Osteoblast (primary cell): Measurements from ENCODE around the gene RASEF. TPM values are rescaled to one million over a fixed set of nuclear protein-coding genes. Genes with fewer than 3 reads are reported as not detected.
"Not testable (repeated sequence)": the region's sequence is repeated elsewhere in the genome, so short reads cannot be mapped to it uniquely, and the experiment has no call there.

Source experiments
- DNase-seq: peaks from one replicate; pipeline ENCODE4 v3.0.0; 2011; ENCODE audit warnings: low spot score, mixed read lengths; ENCODE audit not compliant: insufficient read length; ENCODE audit errors: missing footprints
- H2AFZ ChIP-seq: 2 replicates; pipeline ENCODE4 v1.6.0; 2011; ENCODE audit warnings: mild to moderate bottlenecking, low read length
- H3K27ac ChIP-seq: 2 replicates; pipeline ENCODE4 v1.5.1; 2011; ENCODE audit warnings: mild to moderate bottlenecking, low read depth, low read length, moderate library complexity
- H3K27me3 ChIP-seq: 2 replicates; pipeline ENCODE4 v1.6.0; 2012; ENCODE audit warnings: mild to moderate bottlenecking, control low read depth, inconsistent platforms, low read length, moderate library complexity; ENCODE audit not compliant: insufficient read depth
- H3K36me3 ChIP-seq: 2 replicates; pipeline ENCODE4 v1.5.1; 2011; ENCODE audit warnings: mild to moderate bottlenecking, low read length, control low read depth, moderate library complexity; ENCODE audit not compliant: insufficient read depth
- H3K4me1 ChIP-seq: 2 replicates; pipeline ENCODE4 v1.5.1; 2011; ENCODE audit warnings: mild to moderate bottlenecking, low read length, control low read depth, moderate library complexity; ENCODE audit not compliant: insufficient read depth
- H3K4me2 ChIP-seq: 2 replicates; pipeline ENCODE4 v1.6.0; 2011; ENCODE audit warnings: mild to moderate bottlenecking, low read length; ENCODE audit not compliant: insufficient read depth
- H3K4me3 ChIP-seq: fragments of 200-600 bp; sonication (generic); 3 replicates; pipeline ENCODE4 v1.5.1; 2012; ENCODE audit warnings: mild to moderate bottlenecking, low read length, inconsistent platforms; ENCODE audit not compliant: insufficient read depth
- H3K79me2 ChIP-seq: 2 replicates; pipeline ENCODE4 v1.6.0; 2012; ENCODE audit warnings: mild to moderate bottlenecking, low read length, control low read depth, inconsistent platforms; ENCODE audit not compliant: insufficient read depth
- H3K9me3 ChIP-seq: 2 replicates; pipeline ENCODE4 v1.5.1; 2011; ENCODE audit warnings: low read depth, low read length, control low read depth
- H4K20me1 ChIP-seq: 2 replicates; pipeline ENCODE4 v1.6.0; 2012; ENCODE audit warnings: mild to moderate bottlenecking, low read length, control low read depth; ENCODE audit not compliant: insufficient read depth
- CTCF ChIP-seq: IDR thresholded peaks from 2 replicates; pipeline ENCODE4 v1.5.1; 2011; ENCODE audit warnings: mild to moderate bottlenecking, low read depth, low read length, moderate library complexity; ENCODE audit errors: extremely low read depth
- total RNA-seq: library from RNA; depleted of rRNA; stranded (reverse); fragments of >200 nt; gene quantifications from 2 replicates; pipeline ENCODE4 v1.2.3, GENCODE V29; 2012

RASEF gene
- total RNA-seq, 1 donor: 1.4 TPM

- DNase-seq: no peak
- no peak for TF ChIP-seq CTCF
- no peak overlapping the region for H3K27ac ChIP-seq
- no peaks in the 10 kb centered on the region for H3K9me3 ChIP-seq
- no peaks in the 10 kb centered on the region for H3K79me2 ChIP-seq
- H3K4me2 ChIP-seq: no peak overlapping the region
- no peak overlapping the region for H3K4me3 ChIP-seq
- H3K36me3 ChIP-seq: no peaks in the 10 kb centered on the region
- H4K20me1 ChIP-seq: no peaks in the 10 kb centered on the region
- H2AFZ ChIP-seq: no peak overlapping the region
- H3K4me1 ChIP-seq: no peaks in the 10 kb centered on the region
- no peaks in the 10 kb centered on the region for H3K27me3 ChIP-seq
Observed at GRCh38 chr9:82938426-82939218, 124.3 kb downstream of the RASEF start.

GRCh38 chr9:82936561-82936960 is 126.4 kb downstream of the RASEF start:
- DNase-seq, H3K27ac ChIP-seq, H3K4me1 ChIP-seq, H2AFZ ChIP-seq, H3K79me2 ChIP-seq, H4K20me1 ChIP-seq, H3K9me3 ChIP-seq, H3K36me3 ChIP-seq, H3K4me2 ChIP-seq, H3K27me3 ChIP-seq, H3K4me3 ChIP-seq: not testable (repeated sequence)

- no peak overlapping the region for H2AFZ ChIP-seq
- H3K4me3 ChIP-seq: no peak overlapping the region
- no peaks in the 10 kb centered on the region for H3K27me3 ChIP-seq
- H4K20me1 ChIP-seq: no peaks in the 10 kb centered on the region
- no peak for TF ChIP-seq CTCF
- H3K36me3 ChIP-seq: no peaks in the 10 kb centered on the region
- H3K4me1 ChIP-seq: no peaks in the 10 kb centered on the region
- H3K4me2 ChIP-seq: no peak overlapping the region
- no peaks in the 10 kb centered on the region for H3K9me3 ChIP-seq
- no peaks in the 10 kb centered on the region for H3K79me2 ChIP-seq
- H3K27ac ChIP-seq: no peak overlapping the region
- no peak for DNase-seq
Observed at GRCh38 chr9:82934949-82935348, 128.0 kb downstream of the RASEF start.

GRCh38 chr9:82934025-82934424 is 128.9 kb downstream of the RASEF start:
- H3K4me1 ChIP-seq, H3K27me3 ChIP-seq, H3K79me2 ChIP-seq, H3K36me3 ChIP-seq, H2AFZ ChIP-seq, H3K4me3 ChIP-seq, DNase-seq, H3K27ac ChIP-seq, H4K20me1 ChIP-seq, H3K9me3 ChIP-seq, H3K4me2 ChIP-seq: not testable (repeated sequence)

- DNase-seq: no peak
- H3K4me2 ChIP-seq: no peak overlapping the region
- H3K27me3 ChIP-seq: no peaks in the 10 kb centered on the region
- no peaks in the 10 kb centered on the region for H4K20me1 ChIP-seq
- H3K9me3 ChIP-seq: no peaks in the 10 kb centered on the region
- H3K36me3 ChIP-seq: no peaks in the 10 kb centered on the region
- H3K4me1 ChIP-seq: no peaks in the 10 kb centered on the region
- no peak overlapping the region for H3K4me3 ChIP-seq
- no peak overlapping the region for H3K27ac ChIP-seq
- no peak for TF ChIP-seq CTCF
- no peaks in the 10 kb centered on the region for H3K79me2 ChIP-seq
- no peak overlapping the region for H2AFZ ChIP-seq
Observed at GRCh38 chr9:82930116-82930515, 132.8 kb downstream of the RASEF start.
